ENCODE measurements around the gene SHBG.
"Not testable (repeated sequence)": the region's sequence is repeated elsewhere in the genome, so short reads cannot be mapped to it uniquely, and the experiment has no call there.

SHBG gene

DNA sequence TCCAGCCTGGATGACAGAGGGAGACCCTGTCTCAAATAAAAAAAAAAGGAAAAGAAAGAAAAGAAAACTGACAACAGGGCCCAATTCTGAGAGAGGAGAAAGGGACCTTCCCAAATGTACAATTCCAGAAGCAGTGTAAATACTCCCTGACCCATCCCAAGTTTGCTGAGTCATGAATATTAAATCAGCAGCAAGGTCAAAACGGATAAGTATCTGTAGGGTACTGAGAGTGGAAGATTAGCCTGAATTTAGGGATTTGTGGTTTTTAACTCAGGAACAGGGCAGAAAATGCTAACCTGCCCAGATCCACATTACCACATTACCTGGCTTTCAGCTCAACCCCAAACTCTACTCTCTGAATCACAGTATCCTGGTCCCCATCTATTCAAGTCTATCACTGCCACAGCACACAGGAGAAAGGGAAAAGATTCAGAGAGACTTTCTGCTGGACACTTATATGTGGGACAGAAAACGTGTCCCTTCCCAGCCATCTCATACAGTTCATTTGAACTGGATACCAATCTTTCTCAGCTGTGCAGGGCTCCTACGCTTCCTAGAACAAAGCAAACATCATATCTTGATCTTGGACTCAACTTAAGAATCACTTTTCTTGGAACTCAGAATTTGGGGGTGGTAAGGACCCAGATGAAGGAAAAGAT lies 18.2 kb upstream of the SHBG start:
- DNase-seq (ENCODE audit: low read depth) = no peak

DNA sequence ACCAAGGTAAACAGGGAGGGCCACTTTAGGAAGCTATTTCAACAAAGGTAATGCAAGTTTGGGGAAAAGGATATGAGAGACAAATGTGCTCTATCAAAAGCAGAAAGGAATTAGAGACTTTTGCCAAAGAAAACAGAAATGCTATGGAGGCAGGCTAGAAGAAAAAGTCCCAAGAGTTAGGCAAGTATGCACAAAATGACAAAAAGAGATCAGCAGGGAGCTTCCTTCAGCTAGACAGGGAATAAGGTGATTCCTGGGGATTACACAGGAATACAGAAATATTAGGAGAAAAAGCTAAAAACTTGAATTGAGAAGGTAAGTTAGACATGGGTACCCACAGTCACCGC lies 17.7 kb upstream of the SHBG start:
- no peak for DNase-seq (ENCODE audit: low read depth)

DNA sequence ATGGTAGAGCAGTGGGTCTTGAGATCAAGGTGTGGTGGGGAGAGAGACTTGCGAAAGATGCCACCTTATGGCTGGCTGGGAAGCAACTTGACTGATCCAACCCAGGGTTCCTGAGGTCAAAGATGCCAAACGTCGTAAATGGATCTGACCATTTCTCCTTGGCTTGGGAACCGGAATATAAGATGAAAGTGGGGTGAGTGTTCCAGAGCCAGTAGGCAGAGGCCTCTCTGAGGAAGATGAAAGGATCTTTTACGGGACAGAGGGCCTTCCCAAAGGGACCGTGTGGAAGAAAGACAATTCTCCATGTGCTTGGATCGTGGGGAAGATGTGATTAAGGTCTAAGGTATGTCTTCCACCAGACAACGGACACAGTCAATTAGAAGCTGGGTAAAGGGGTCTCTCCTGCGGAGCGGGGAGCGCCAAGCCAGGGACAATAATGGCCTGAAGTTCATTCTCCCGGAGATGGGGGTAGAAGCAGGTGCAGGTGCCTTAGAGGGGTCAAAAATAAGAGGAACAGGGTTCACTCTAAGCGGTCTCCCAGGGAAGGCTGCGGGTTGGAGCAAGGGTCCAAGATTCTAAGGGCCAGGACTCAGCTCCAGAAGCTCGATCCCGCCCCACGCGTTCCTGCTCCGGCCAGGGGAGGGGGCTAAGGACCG lies 16.0 kb upstream of the SHBG start:
- DNase-seq (ENCODE audit: low read depth) = no peak

DNA sequence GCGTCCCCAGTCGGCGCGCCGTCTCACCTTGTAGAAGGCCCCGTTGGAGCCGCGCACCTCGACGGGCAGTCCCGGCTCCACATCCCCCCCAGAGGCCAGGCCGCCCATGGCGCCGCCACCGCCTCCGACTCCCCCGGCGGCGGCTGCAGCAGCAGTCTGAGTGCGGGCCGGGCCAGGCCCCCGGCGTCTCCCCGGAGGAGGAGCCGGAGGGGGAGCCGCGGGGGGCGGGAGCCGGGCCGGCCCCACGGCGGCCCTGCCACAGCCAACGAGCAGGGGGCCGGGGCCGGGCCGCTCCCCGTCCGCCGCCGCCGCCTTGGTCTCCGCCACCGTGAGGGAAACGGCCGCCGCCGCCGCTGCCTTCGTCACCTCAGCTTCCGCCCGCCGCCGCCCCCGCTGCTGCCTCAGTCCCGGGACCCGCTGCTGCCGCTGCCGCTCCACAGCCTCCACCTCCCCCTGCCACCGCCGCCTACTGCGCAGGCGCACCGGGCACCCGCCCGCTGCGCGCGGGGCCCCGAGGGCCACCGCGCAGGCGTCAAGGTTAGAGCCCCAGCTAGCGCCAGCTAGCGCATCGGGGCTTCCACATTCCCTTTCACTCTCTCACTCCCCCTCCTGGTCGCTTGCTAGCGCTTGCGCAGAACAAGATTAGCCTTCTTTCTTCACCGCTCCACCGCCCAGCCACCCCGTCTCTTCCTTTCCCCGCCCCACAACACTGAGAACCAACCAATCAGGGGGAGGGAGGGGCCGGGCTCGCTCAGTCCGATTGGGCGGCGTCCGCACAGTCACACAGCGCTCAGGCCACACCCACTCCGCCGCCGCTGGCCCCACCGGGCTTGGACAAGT lies 15.3 kb upstream of the SHBG start, which contains the start of gene FXR2:
FXR2 (minus strand) TSS at position 473 of the 840 bp plus-strand sequence; CDS start at position 108, 365 bp downstream.
- no peak for DNase-seq (ENCODE audit: low read depth)

DNA sequence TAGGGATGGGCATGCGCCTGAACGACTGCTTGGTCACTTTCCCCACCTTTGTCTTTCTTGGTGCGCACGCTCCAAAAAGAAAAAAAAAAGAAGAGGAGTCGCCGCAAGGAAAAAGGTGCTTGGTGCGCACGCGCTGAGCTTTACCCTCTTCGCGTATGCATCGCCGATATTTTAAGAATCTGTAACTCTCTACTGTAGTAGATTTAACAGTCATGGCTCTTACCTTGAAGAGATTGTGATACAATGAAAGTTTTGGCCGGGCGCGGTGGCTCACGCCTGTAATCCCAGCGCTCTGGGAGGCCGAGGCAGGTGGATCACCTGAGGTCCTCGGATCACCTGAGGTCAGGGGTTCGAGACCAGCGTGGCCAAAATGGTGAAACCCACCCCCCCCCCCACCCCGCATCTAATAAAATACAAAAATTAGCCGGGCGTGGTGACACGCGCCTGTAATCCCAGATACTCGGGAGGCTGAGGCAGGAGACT lies 14.6 kb upstream of the SHBG start:
- no peak for DNase-seq (ENCODE audit: low read depth)

DNA sequence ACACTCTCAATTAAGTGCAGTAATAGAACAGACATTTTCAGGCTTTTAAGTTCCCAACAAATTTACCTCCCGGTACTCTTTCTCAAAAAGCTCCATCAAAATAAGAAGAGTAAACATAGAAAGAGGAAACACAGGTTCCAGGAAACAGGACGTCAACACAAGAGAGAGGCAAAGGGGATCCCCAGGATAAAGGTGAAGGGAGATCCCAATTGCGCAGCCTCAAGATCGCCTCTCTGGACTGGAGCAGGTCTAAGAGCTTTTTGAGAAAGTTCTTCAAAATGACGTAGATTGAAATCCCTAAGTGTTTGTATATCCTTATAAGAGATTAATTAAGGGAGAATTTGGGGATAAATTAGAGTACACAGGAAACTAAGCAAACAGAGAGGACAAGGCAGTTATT lies 11.3 kb upstream of the SHBG start:
- DNase-seq (ENCODE audit: low read depth) = no peak

DNA sequence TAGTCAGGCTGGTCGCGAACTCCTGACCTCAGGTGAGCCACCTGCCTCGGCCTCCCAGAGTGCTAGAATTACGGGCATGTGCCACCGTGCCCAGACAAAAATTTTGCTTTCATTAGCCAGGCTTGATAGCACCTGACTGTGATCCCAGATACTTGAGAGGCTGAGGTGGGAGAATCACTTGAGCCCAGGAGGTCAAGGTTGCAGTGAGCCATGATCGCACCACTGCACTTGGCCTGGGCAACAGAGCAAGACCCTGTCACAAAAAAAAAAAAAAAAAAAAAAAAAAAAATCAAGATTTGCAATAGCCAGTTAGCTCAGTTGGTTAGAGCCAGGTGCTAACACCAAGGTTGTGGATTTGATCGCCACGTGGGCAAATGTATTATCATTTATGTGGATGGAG lies 9.1 kb upstream of the SHBG start:
- DNase-seq (ENCODE audit: low read depth) = no peak

DNA sequence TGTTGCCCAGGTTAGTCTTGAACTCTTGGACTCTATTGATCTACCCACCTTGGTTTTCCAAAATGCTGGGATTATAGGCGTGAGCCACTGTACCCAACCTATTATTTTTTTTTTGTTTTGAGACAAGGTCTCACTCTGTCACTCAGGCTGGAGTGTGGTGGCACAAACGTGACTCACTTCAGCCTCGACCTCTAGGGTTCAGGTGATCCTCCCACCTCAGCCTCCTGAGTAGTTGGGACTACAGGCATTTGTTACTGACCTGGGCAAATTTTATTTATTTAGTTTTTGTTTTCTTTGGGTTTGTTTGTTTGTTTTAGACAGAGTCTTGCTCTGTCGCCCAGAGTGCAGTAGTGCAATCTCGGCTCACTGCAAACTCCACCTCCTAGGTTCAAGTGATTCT lies 6.3 kb upstream of the SHBG start:
- DNase-seq (ENCODE audit: low read depth) = no peak

DNA sequence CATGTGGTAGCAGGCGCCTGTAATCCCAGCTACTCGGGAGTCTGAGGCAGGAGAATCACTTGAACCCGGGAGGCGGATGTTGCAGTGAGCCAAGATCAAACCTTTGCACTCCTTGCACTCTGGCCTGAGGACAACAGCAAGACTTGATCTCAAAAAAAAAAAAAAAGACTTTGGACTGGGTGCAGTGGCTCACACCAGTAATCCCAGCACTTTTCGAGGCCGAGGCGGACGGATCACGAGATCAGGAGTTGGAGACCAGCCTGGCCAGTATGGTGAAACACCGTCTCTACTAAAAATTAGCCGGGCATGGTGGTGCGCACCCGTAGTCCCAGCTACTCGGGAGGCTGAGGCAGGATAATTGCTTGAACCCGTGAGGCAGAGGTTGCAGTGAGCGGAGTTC lies 4.2 kb upstream of the SHBG start:
- not testable (repeated sequence) for DNase-seq (ENCODE audit: low read depth)

DNA sequence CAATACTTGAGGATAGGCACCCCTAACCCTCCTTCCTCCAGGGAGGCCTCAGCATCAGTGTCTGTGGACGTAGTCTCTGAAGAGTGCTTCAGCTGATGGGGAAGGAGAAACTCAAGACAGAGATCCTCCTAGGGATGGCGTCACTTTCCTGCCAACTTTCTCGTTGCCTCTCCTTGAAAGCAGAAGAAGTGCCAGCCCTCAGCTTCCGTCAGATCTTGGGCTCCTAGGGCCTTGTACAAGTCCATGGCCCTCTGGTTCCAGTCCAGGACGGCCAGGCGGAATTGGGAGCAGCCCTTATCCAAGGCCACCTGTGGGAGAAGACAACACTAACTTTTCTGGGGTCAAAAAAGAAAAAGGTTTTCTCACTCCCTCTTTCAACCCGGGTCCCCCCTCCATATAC lies 3.6 kb upstream of the SHBG start:
- no peak for DNase-seq (ENCODE audit: low read depth)

DNA sequence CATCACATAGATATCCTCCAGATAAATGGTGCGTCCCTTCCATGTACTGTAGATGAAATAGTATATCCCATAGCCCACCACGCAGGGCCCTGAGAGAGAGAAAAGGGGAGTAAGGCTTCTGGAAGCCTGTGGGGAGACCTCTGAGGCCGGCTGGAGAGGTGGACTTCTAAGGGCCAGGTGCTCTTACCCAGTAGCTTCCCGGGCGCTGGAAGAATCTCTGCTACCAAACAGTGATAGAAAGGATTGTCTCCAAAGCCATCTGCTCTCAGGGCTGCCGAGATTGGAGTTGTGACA lies 3.0 kb upstream of the SHBG start:
- no peak for DNase-seq (ENCODE audit: low read depth)

DNA sequence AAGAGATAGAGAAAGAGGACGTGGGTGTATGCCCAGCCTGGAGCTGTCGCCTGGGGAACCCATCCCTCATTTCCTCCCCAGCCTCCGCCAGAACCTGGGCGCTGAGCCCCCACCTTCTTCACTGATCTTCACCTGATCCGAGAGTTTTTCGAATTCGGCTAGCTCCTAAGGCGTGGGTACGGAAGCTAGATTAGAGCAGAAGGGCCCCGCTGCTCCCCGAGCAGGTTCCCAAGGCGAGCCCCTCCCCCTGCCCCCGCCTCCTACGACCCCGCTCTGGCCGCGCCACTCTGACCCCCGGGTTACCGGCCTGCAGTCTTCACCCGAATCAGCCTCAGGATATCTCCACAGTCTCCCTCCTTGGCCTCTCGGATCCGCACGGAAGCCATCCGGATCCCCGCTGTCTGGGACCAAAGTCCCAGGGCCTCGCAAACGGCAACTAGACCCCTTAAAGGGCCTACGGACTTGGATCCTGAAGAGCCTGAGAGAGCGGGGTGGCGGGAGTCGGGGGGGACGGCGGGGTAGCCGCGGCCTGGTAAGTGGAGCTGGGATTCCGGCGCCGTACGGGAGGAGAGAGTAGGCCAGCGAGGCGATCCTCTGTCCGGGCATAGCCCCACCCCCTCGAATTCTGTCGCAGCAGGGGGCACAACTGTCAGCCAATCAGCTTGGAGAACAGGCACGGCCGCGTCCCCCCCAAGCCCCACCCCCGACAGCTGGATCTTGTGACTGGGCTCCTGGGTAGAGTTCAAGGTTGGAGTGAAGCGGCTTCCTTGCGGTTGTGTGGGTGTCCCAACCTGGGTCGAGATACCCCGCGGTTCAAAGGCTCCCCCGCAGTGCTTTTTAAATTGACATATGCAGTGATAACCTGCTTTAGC lies 2.4 kb upstream of the SHBG start, which contains the start of gene SAT2:
SAT2 (minus strand) TSS at position 572 of the 872 bp plus-strand sequence; CDS start at position 386, 186 bp downstream.
- no peak for DNase-seq (ENCODE audit: low read depth)

DNA sequence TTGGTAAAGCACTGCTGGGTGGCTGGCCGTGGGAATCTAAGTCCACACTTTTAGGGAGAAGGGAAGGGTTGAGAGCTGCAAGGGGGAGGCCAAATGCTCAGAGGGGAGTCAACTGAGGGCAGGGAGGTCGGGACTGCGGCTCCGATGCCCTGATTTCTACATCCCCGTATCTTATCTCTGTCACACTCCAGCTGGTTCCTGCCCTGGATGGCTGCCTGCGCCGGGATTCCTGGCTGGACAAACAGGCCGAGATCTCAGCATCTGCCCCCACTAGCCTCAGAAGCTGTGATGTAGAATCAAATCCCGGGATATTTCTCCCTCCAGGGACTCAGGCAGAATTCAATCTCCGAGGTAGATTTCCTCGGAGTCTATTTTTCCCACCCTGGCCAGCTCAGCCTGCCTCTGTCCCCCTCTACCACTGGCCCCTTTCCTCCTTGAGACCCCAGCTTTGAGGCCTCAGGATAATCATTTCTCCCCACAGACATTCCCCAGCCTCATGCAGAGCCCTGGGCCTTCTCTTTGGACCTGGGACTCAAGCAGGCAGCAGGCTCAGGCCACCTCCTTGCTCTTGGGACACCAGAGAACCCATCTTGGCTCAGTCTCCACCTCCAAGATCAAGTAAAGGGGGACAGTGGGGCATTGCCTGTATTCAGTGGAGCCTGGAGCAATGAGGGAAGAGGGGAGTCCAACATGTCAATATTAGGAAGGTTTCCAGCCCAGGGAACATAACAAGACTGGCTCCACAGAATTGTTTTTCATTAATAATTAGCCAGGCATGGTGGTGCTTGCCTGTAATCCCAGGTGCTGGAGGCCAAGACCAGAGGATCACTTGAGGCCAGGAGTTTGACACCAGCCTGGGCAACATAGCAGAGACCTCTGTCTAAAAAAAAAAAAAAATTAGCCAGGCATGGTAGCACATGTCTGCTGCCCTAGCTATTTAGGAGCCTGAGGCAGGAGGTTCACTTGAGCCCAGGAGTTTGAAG lies 1.8 kb downstream of the SHBG start:
- DNase-seq (ENCODE audit: low read depth) = no peak

DNA sequence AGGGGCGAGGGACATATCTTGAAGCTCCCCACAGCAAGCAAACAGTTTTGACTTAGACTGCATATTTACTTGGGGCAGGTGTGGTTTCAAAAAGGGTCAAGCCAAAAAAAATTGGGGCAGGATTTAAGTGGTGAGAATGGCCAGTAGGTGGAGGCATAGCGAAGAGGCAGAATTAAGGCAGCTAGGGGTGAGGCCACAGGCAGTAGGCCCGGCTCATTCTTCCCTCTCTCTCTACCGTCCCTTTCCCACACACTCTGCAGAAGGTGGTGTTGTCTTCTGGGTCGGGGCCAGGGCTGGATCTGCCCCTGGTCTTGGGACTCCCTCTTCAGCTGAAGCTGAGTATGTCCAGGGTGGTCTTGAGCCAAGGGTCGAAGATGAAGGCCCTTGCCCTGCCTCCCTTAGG lies 2.6 kb downstream of the SHBG start:
- DNase-seq (ENCODE audit: low read depth) = no peak

DNA sequence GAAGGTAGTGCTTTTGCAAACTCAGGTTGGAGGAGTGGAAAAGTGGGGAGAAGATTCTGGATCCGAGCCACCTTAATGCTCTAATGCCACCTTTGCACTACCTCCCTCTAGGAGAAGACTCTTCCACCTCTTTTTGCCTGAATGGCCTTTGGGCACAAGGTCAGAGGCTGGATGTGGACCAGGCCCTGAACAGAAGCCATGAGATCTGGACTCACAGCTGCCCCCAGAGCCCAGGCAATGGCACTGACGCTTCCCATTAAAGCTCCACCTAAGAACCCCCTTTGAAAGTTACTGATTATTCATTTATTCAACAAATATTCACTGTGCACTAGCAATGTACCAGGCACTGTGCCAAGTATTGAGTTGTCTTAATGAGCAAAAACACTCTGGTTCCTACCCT lies 3.2 kb downstream of the SHBG start:
- no peak for DNase-seq (ENCODE audit: low read depth)

DNA sequence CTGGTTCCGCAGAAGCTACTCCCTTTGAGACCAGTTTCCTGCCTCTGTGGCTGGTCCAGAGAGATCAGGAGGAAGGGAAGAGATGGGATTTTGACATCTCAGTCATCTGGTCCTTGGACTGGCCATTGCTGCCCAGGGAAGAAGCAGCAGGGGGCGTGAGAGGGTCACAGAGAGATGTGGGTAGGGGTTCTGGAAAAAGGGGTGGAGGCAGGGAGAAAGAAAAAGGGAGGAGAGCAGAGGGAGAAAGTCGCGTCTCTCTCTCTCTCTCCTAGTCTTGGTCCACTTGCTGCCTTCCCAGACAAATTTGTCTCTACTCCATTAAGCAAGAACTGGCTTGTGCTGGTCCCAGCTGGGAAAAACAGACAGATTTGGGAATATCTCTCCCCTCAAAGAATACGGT lies 4.4 kb downstream of the SHBG start:
- no peak for DNase-seq (ENCODE audit: low read depth)

DNA sequence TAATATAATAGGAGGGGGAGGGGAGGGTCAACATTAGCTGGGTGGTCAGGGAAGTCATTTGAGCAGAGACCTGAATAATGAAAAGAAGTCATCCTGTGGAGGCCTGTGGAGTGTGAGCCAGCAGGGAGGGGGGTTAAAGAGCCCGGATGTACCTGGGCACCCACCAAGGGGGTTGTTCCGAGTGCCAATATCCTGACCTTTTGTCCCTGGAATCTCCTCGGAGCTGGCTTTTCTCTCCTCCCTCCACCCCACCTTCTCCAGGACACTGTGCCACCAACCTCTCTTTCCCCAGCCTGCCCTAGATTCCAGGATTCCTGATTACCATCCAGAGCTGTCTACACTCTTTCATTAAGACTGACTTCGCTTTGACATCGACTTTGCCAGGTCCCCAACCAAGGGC lies 6.2 kb downstream of the SHBG start:
- DNase-seq (ENCODE audit: low read depth) = no peak

DNA sequence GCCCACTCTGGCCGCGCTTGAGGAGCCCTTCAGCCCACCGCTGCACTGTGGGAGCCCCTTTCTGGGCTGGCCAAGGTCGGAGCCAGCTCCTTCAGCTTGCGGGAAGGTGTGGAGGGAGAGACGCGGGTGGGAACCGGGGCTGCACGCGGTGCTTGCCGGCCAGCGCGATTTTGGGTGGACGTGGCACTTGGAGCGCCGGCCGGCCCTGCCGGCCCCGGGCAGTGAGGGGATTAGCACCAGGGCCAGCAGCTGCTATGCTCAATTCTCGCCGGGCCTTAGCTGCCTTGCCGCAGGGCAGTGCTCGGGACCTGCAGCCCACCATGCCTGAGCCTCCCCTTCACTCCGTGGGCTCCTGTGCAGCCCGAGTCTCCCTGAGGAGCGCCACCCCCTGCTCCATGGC lies 10.8 kb downstream of the SHBG start:
- DNase-seq (ENCODE audit: low read depth) = no peak

DNA sequence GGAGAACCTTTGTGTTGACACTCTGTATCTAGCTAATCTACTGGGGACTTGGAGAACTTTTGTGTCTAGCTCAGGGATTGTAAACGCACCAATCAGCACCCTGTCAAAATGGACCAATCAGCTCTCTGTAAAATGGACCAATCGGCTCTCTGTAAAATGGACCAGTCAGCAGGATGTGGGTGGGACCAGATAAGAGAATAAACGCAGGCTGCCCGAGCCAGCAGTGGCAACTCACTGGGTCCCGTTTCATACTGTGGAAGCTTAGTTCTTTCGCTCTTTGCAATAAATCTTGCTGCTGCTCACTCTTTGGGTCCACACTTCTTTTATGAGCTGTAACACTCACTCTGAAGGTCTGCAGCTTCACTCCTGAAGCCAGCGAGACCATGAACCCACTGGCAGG lies 11.7 kb downstream of the SHBG start:
- DNase-seq (ENCODE audit: low read depth) = not testable (repeated sequence)

DNA sequence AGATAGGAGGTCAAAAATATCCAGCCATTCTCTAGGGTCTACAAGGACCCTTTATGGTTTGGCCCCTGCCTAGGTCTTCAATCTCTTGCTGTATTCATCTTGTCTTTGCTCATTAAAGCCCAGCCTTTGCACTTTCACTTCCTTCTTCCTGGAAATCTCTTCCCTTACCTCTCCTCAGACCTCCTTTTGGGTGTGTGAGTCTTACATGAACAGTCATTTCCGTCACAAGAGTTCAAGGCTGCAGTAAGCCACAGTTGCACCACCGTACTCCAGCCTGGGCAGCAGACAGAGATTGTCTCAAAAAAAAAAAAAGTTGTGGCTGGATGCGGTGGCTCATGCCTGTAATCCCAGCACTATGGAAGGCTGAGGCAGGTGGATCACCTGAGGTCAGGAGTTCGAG lies 14.8 kb downstream of the SHBG start:
- DNase-seq (ENCODE audit: low read depth) = no peak

DNA sequence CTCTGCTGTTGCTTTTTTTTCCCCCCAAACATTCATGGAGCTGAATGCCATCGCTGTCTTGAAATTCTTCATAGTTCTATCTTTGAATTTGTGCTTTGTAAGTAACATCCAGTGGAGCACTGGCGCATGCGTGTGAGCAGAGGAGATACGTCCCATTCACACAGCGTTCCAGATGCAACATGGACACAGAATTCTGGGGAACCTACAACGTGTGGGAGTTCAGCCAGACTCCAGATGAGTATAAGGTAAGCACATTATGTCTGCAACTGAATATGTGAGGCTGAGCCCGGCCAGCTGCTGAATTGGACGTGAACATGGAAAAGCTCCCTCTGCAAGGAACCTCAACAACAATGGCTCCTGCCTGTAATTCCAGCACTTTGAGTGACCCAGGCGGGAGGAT lies 16.5 kb downstream of the SHBG start:
- no peak for DNase-seq (ENCODE audit: low read depth)

Data from CMK (cell line).